Measurements from ENCODE around the gene NGF. TPM values are rescaled to one million over a fixed set of nuclear protein-coding genes. Genes with fewer than 3 reads are reported as not detected.

The NGF gene
- total RNA-seq, 4 donors from 2014 or later, result 2.9 to 7.5 (median 3.8) TPM

DNA sequence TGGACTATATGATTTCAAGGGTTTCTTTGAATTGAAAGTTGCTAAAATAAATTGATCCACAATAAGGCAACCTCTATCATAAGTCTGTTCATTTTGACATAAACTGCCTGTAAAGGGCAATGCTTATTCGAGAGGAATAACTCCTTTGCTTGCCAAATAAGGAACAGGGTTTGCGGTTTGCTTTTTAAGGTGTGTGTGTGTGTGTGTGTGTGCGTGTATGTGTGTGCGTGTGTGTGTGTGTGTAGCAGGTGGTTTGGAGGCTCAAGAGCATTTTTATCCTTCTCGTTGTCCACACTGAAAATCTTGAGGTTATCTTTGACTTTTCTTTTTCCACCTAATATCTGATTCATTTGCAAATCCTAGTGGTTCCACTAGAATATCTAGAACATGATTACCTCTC, 13.1 kb upstream of the NGF start:
- no peak for DNase-seq (ENCODE audit: extremely low spot score)
- intact Hi-C loops (cut with DNase I), result no loop called here
- TF ChIP-seq POLR2AphosphoS5 (IDR thresholded peaks at IDR 0.05) (no peak), POLR2A (IDR thresholded peaks at IDR 0.05; ENCODE audit: low read depth) (no peak), EP300 (IDR thresholded peaks at IDR 0.05) (no peak), CTCF (IDR thresholded peaks at IDR 0.05) (no peak)
- Histone ChIP-seq H3K36me3 (no peaks in the 10 kb centered on the region), H3K27ac (replicated peaks in 1 of 4) (no peak overlapping the region), H3K27me3 (no peaks in the 10 kb centered on the region), H3K4me3 (no peak overlapping the region), H3K4me1 (no peaks in the 10 kb centered on the region), H3K9me3 (no peaks in the 10 kb centered on the region)
- 90% methylated on average over 5 of the region's 5 CpGs for WGBS

- no peak overlapping the region for H3K4me3 ChIP-seq
- H3K27ac ChIP-seq (replicated peaks in 1 of 4), result no peak overlapping the region
- H3K9me3 ChIP-seq, result no peaks in the 10 kb centered on the region
- no peak for TF ChIP-seq POLR2AphosphoS5 (IDR thresholded peaks at IDR 0.05)
- TF ChIP-seq CTCF (IDR thresholded peaks at IDR 0.05), result no peak
- no peak for TF ChIP-seq POLR2A (IDR thresholded peaks at IDR 0.05; ENCODE audit: low read depth)
- TF ChIP-seq EP300 (IDR thresholded peaks at IDR 0.05), result no peak
- DNase-seq (ENCODE audit: extremely low spot score), result no peak
- H3K4me1 ChIP-seq, result no peaks in the 10 kb centered on the region
- H3K27me3 ChIP-seq, result peaks cover 0 to 6% (median 0%) of the 10 kb centered on the region in 4 donors
- WGBS, result 89% methylated on average over 4 of the region's 4 CpGs
- intact Hi-C loops (cut with DNase I), result no loop called here
- no peaks in the 10 kb centered on the region for H3K36me3 ChIP-seq
Observed at GRCh38 chr1:115348636-115349035, 10.6 kb upstream of the NGF start.

GRCh38 chr1:115347282-115347681, 9.2 kb upstream of the NGF start:
- Histone ChIP-seq H3K4me1 (no peaks in the 10 kb centered on the region), H3K27me3 (peaks cover 0 to 10% (median 0%) of the 10 kb centered on the region in 4 donors), H3K4me3 (no peak overlapping the region), H3K27ac (replicated peaks in 1 of 4) (no peak overlapping the region), H3K36me3 (no peaks in the 10 kb centered on the region), H3K9me3 (no peaks in the 10 kb centered on the region)
- 94% methylated on average over 2 of the region's 2 CpGs for WGBS
- TF ChIP-seq CTCF (IDR thresholded peaks at IDR 0.05), result no peak
- no peak for TF ChIP-seq POLR2AphosphoS5 (IDR thresholded peaks at IDR 0.05)
- no peak for TF ChIP-seq POLR2A (IDR thresholded peaks at IDR 0.05; ENCODE audit: low read depth)
- TF ChIP-seq EP300 (IDR thresholded peaks at IDR 0.05), result no peak
- no peak for DNase-seq (ENCODE audit: extremely low spot score)
- intact Hi-C loops (cut with DNase I), result no loop called here

GRCh38 chr1:115343200-115343737, 5.2 kb upstream of the NGF start:
- intact Hi-C loops (cut with DNase I), result no loop called here

More at GRCh38 chr1:115343200-115343737, 5.2 kb upstream of the NGF start:
- Histone ChIP-seq H3K4me1 (peaks cover 1 to 10% (median 6%) of the 10 kb centered on the region in 4 donors), H3K27me3 (peaks cover 0 to 24% (median 3%) of the 10 kb centered on the region in 4 donors), H3K27ac (replicated peaks in 1 of 4) (no peak overlapping the region), H3K9me3 (no peaks in the 10 kb centered on the region), H3K4me3 (no peak overlapping the region), H3K36me3 (no peaks in the 10 kb centered on the region)
- DNase-seq (ENCODE audit: extremely low spot score), result no peak
- 85% methylated on average over 2 of the region's 2 CpGs for WGBS
- no peak for TF ChIP-seq CTCF (IDR thresholded peaks at IDR 0.05)
- TF ChIP-seq POLR2AphosphoS5 (IDR thresholded peaks at IDR 0.05), result no peak
- no peak for TF ChIP-seq EP300 (IDR thresholded peaks at IDR 0.05)
- no peak for TF ChIP-seq POLR2A (IDR thresholded peaks at IDR 0.05; ENCODE audit: low read depth)
